Right renal pelvis (tissue), 4 donors: ENCODE data around the gene ZBTB8OS. TPM values are rescaled to one million over a fixed set of nuclear protein-coding genes. Genes with fewer than 3 reads are reported as not detected.

ENCODE experiments used
- DNase-seq, 4 donors: peaks; one replicate each; pipeline ENCODE4 v3.0.0-alpha.2; 2013; ENCODE audit warnings: low read depth in 4 of 4, low spot score in 3 of 4, missing footprints in 1 of 4
- polyA plus RNA-seq, 4 donors: library from polyadenylated mRNA; unstranded; fragments of 120-200 nt; gene quantifications; one replicate each; pipeline ENCODE4 v1.2.1, GENCODE V29; 2013; ENCODE audit not compliant: insufficient read length in 4 of 4

The ZBTB8OS gene
- polyA plus RNA-seq, 4 donors = 28.8 to 37.8 (median 34.5) TPM

- peak; percentile 29 to 43 (median 36) for DNase-seq
Measured at GRCh38 chr1:32612189-32612881, 38.0 kb downstream of the ZBTB8OS start.

GRCh38 chr1:32611859-32612188 is 38.5 kb downstream of the ZBTB8OS start:
- no peak for DNase-seq

DNA sequence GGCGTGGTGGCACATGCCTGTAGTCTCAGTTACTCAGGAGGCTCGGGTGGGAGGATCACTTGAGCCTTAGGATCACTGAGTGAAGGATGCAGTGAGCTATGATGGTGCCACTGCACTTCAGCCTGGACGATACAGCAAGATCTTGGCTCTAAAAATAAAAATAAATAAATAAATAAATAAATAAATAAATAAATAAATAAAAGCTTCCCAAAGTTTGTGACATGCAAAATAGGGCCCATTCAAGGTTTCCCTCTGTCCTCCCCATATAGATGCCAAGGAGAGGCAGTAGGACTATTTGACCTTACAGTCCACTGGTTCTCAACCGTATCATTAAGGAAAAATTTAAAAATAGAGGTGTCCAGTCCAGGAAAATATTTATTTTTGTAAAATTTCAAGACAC is 41.2 kb downstream of the ZBTB8OS start:
- no peak for DNase-seq

DNA sequence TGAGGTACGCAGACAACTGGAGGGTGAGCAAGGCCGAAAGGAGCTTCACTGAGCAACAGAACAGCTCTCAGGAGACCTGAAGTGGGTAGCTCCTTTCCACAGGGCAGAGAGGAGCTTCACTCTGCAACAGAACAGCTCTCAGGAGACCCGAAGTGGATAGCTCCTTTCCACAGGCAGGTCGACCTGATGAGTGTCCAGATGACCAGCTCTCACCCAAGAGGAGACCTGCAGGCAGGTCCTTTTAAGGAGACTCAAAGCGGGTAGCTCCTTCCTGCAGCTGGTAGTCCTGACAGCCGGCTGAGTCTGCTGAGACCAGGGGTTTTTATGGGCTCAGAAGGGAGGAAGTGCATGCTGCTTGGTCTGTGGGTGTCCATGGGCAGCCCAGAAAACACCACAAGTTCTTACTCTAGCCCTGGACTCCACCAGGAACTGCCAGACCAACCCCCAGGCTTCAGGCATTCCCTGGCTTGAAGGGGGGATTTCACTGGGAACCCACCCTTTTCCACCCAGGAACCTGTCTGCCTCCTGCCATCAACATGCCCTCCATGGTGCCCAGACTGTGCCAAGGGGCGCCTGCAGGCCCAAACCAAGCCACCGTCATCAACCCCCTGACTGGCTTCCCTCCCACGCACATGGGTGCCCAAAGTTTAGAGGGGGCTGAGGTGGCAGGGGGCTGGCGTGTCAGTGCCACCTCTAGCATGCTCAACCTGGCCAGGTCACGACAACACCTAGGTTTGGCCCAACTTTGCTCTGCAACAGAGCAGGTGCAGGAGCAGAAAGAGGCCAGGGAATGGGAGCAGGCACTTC is 43.6 kb downstream of the ZBTB8OS start:
- no peak for DNase-seq

DNA sequence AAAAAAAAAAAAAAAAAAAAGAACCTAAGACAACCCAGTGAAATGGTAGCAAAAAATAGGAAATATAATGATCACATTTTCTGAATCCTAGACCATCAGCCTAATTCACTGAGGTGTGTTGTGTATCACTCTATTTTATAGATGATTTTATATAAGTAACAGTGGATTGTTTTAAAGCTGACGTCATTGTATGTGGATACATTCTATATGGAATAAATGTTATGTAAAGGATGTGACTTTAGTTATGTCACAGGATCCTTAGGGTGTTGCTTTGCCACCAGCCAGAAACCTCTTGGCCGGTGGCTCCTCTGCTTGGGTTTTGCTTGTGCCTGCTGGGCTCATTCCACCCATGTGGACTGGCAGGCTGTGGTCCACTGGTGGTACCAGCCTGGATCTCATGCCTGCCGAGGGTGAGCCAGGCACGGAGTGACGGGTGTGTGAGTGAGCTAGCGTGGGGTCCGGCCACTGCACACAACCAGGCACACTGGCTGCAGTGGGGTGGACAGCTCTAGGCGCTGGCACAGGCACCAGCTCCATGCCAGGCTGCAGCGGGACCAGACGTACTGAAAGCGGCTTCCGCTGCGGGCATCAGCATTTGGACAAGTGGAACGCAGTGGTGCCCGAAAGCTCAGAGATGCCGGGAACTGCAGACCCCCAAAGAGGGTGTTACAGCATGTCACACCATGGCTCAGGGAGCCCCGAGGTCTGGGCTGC is 44.5 kb downstream of the ZBTB8OS start:
- no peak for DNase-seq

GRCh38 chr1:32600034-32600433 is 50.3 kb downstream of the ZBTB8OS start:
- DNase-seq = no peak

DNA sequence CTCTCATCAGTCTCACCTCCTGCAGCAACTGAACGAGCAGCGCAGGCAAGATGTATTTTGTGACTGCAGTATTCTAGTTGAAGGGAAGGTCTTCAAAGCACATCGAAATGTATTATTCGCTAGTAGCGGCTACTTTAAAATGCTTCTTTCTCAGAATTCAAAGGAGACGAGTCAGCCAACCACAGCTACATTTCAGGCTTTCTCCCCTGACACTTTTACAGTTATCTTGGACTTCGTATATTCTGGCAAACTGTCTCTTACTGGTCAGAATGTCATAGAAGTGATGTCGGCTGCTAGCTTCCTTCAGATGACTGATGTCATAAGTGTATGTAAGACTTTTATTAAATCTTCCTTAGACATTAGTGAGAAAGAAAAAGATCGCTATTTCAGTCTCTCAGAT is 57.4 kb downstream of the ZBTB8OS start:
- no peak for DNase-seq

DNA sequence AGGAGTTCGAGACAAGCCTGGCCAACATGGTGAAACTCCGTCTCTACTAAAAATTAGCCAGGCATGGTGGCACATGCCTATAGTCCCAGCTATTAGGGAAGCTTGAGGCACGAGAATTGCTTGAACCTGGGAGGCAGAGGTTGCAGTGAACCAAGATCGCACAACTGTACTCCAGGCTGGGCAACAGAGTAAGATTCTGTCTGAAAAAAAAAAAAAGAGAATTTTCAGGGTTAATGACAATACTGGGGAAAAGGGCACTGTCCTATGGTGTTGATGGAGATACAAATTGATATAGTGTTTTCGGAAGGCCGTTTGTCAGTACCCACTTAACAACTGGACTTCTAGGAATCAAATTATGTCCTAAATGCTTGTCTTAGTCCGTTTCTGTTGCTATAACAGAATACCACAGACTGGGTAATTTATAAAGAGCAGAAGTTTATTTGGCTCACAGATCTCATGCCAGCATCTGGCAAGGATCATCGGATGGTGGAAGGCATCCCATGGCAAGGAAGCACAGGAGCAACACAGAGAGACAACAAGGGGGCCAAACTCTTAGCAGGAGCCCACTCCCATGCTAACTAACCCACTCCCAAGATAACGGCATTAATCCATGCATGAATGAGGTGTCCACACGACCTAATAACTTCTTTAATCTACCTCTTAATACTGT is 69.9 kb downstream of the ZBTB8OS start:
- no peak for DNase-seq

Other genes with a start within 250 kb of the ZBTB8OS start
- 1 to 10 TPM in 3 of 4 donors, under 1 TPM in 1; 0.95 to 1.5 (median 1.1) TPM for gene ZBTB8B, start 185.5 kb downstream of the ZBTB8OS start, polyA plus RNA-seq
- 10 to 100 TPM; 15.5 to 20.2 (median 18.4) TPM for gene ZBTB8A, start 111.1 kb downstream of the ZBTB8OS start, polyA plus RNA-seq
- 100 to 1,000 TPM; 292 to 355 (median 335) TPM for gene RBBP4, start 658 bp upstream of the ZBTB8OS start, polyA plus RNA-seq
- 1 to 10 TPM; 1.6 to 2.1 (median 1.7) TPM for gene SYNC, start 52.2 kb upstream of the ZBTB8OS start, polyA plus RNA-seq
- gene YARS1, start 166.8 kb upstream of the ZBTB8OS start, polyA plus RNA-seq = 10 to 100 TPM; 56.2 to 60.3 (median 59.1) TPM
- 10 to 100 TPM; 26.3 to 38.3 (median 32.9) TPM for gene S100PBP, start 167.1 kb upstream of the ZBTB8OS start, polyA plus RNA-seq
- 10 to 100 TPM; 45.3 to 60.8 (median 50.7) TPM for gene FNDC5, start 220.4 kb upstream of the ZBTB8OS start, polyA plus RNA-seq
- 1 to 10 TPM in 1 of 4 donors, under 1 TPM in 3; 0.63 to 1.3 (median 0.72) TPM for gene HPCA, start 235.9 kb upstream of the ZBTB8OS start, polyA plus RNA-seq